H1 (cell line): ENCODE measurements around the gene PPFIBP2. TPM values are rescaled to one million over a fixed set of nuclear protein-coding genes. Genes with fewer than 3 reads are reported as not detected.

Experiments used
- CTCF ChIA-PET: fragments of 300-600 bp; sonication (Branson Sonifier 250); formaldehyde crosslinking; loops from one replicate; lab custom pipeline; 2021; ENCODE audit not compliant: partially characterized antibody; lab: Charles Lee
- POLR2A ChIA-PET: fragments of 300-600 bp; sonication (Branson Sonifier 250); formaldehyde crosslinking; loops from one replicate; lab custom pipeline; 2021; ENCODE audit warnings: inconsistent platforms; ENCODE audit not compliant: partially characterized antibody; lab: Charles Lee
- DNase-seq, 2 experiments: peaks; one replicate each; pipeline versions ENCODE4 v3.0.0 to v3.0.0-alpha.2; 2010 to 2022; ENCODE audit warnings: low spot score in 2 of 2, low read depth in 1 of 2, mixed read lengths in 1 of 2
- FAIRE-seq: peaks from 2 replicates; lab custom pipeline; 2011; peaks lifted over from hg19 to GRCh38; lab: Jason Lieb, UNC
- H2AFZ ChIP-seq: 2 replicates; pipeline ENCODE4 v1.8.1; 2012; ENCODE audit warnings: low read length, inconsistent platforms
- H2AK5ac ChIP-seq: 2 replicates; pipeline ENCODE4 v1.6.1; 2013; ENCODE audit warnings: low read depth, low read length
- H2BK120ac ChIP-seq: replicated peaks from 2 replicates; pipeline ENCODE3; 2013; ENCODE audit warnings: low read depth, low read length, inconsistent platforms
- H2BK12ac ChIP-seq: 2 replicates; pipeline ENCODE4 v1.6.1; 2013; ENCODE audit warnings: low read depth, low read length
- H2BK15ac ChIP-seq: 2 replicates; pipeline ENCODE4 v1.6.1; 2013; ENCODE audit warnings: low read length
- H2BK20ac ChIP-seq: 2 replicates; pipeline ENCODE4 v1.6.1; 2013; ENCODE audit warnings: low read length
- H2BK5ac ChIP-seq: 2 replicates; pipeline ENCODE4 v1.6.1; 2013; ENCODE audit warnings: low read depth, low read length
- H3K14ac ChIP-seq: 2 replicates; pipeline ENCODE4 v1.6.1; 2013; ENCODE audit warnings: inconsistent platforms; ENCODE audit not compliant: insufficient read length
- H3K18ac ChIP-seq: 2 replicates; pipeline ENCODE4 v1.6.1; 2013; ENCODE audit warnings: low read length; ENCODE audit errors: extremely low read depth
- H3K23ac ChIP-seq: 2 replicates; pipeline ENCODE4 v1.6.1; 2013; ENCODE audit warnings: inconsistent platforms; ENCODE audit not compliant: insufficient read length
- H3K23me2 ChIP-seq: 2 replicates; pipeline ENCODE4 v1.6.1; 2013; ENCODE audit warnings: low read depth, low read length
- H3K27ac ChIP-seq: 2 replicates; pipeline ENCODE4 v1.6.1; 2011; ENCODE audit warnings: low read depth, low read length, inconsistent platforms
- H3K27me3 ChIP-seq, 4 experiments: replicated peaks in 1 of 4; 1 replicate in 1 of 4; 2 replicates in 3 of 4; pipeline versions ENCODE4 v1.6.1 to v1.8.1; 2011 to 2013; ENCODE audit warnings: low read length in 3 of 4, mild to moderate bottlenecking in 3 of 4, inconsistent platforms in 2 of 4, mixed read lengths in 2 of 4, moderate library complexity in 1 of 4; ENCODE audit not compliant: control insufficient read depth in 3 of 4, insufficient read depth in 3 of 4; ENCODE audit errors: extremely low read depth in 1 of 4
- H3K36me3 ChIP-seq, 4 experiments: 2 replicates each; pipeline versions ENCODE4 v1.6.1 to v1.8.1; 2011 to 2013; ENCODE audit warnings: mild to moderate bottlenecking in 4 of 4, low read length in 3 of 4, moderate library complexity in 2 of 4, control low read depth in 1 of 4, inconsistent platforms in 1 of 4; ENCODE audit not compliant: insufficient read depth in 4 of 4, control insufficient read depth in 2 of 4
- H3K4ac ChIP-seq: replicated peaks from 2 replicates; pipeline ENCODE3; 2013; ENCODE audit warnings: low read length, low read depth, mixed read lengths, inconsistent platforms; ENCODE audit not compliant: insufficient read length
- H3K4me1 ChIP-seq, 4 experiments: replicated peaks in 1 of 4; 1 replicate in 1 of 4; 2 replicates in 3 of 4; pipeline versions ENCODE4 v1.6.1 to v1.8.1; 2011 to 2013; ENCODE audit warnings: low read length in 3 of 4, inconsistent platforms in 2 of 4, mixed read lengths in 1 of 4; ENCODE audit not compliant: insufficient read depth in 4 of 4, control insufficient read depth in 3 of 4
- H3K4me2 ChIP-seq, 2 experiments: 2 replicates each; pipeline versions ENCODE4 v1.6.1 to v1.8.1; 2011 to 2013; ENCODE audit warnings: low read depth in 2 of 2, low read length in 2 of 2, control low read depth in 1 of 2, inconsistent platforms in 1 of 2, mild to moderate bottlenecking in 1 of 2; ENCODE audit not compliant: insufficient read depth in 1 of 2
- H3K4me3 ChIP-seq, 4 experiments: fragments of 200-600, 300-600 bp in 1 of 4; sonication (generic), shearing (Covaris generic), sonication (Bioruptor Twin) in 1 of 4; 2 replicates each; pipeline versions ENCODE4 v1.5.1 to v1.8.1; 2011 to 2016; ENCODE audit warnings: low read length in 4 of 4, low read depth in 3 of 4, control low read depth in 2 of 4, inconsistent platforms in 2 of 4, mild to moderate bottlenecking in 2 of 4, mixed read lengths in 1 of 4, moderate library complexity in 1 of 4; ENCODE audit not compliant: insufficient read depth in 2 of 4; ENCODE audit errors: extremely low read depth in 1 of 4
- H3K56ac ChIP-seq: replicated peaks from 2 replicates; pipeline ENCODE3; 2013; ENCODE audit warnings: low read depth, mild to moderate bottlenecking, mixed read lengths, low read length, inconsistent platforms; ENCODE audit not compliant: insufficient read length
- H3K79me1 ChIP-seq: 2 replicates; pipeline ENCODE4 v1.6.1; 2013; ENCODE audit warnings: low read depth, low read length, control low read depth
- H3K79me2 ChIP-seq, 2 experiments: 2 replicates each; pipeline versions ENCODE4 v1.6.1 to v1.8.1; 2012 to 2013; ENCODE audit warnings: low read length in 2 of 2, mild to moderate bottlenecking in 2 of 2, inconsistent platforms in 1 of 2; ENCODE audit not compliant: insufficient read depth in 2 of 2, control insufficient read depth in 1 of 2
- H3K9ac ChIP-seq, 4 experiments: replicated peaks in 1 of 4; 1 replicate in 1 of 4; 2 replicates in 3 of 4; pipeline versions ENCODE4 v1.6.1 to v1.8.1; 2011 to 2013; ENCODE audit warnings: low read depth in 3 of 4, low read length in 3 of 4, control low read depth in 2 of 4, mild to moderate bottlenecking in 2 of 4, moderate library complexity in 2 of 4, inconsistent platforms in 1 of 4; ENCODE audit errors: extremely low read depth in 1 of 4
- H3K9me3 ChIP-seq, 2 experiments: 2 replicates each; pipeline versions ENCODE4 v1.6.1 to v1.8.1; 2012 to 2013; ENCODE audit warnings: mild to moderate bottlenecking in 2 of 2, moderate library complexity in 2 of 2, control low read depth in 1 of 2, inconsistent platforms in 1 of 2, low read depth in 1 of 2, low read length in 1 of 2, mixed read lengths in 1 of 2; ENCODE audit not compliant: insufficient read depth in 2 of 2
- H4K20me1 ChIP-seq, 2 experiments: replicated peaks in 1 of 2; 2 replicates each; pipeline versions ENCODE3 to v1.8.1; 2011 to 2013; ENCODE audit warnings: inconsistent platforms in 2 of 2, low read length in 2 of 2, mild to moderate bottlenecking in 1 of 2; ENCODE audit not compliant: insufficient read depth in 2 of 2, control insufficient read depth in 1 of 2
- H4K5ac ChIP-seq: 2 replicates; pipeline ENCODE4 v1.6.1; 2013; ENCODE audit warnings: low read length, low read depth, mixed read lengths, inconsistent platforms; ENCODE audit not compliant: insufficient read length
- H4K8ac ChIP-seq: 2 replicates; pipeline ENCODE4 v1.8.0; 2013; ENCODE audit warnings: mild to moderate bottlenecking, moderate library complexity, low read length, inconsistent platforms; ENCODE audit not compliant: insufficient read depth; ENCODE audit errors: extremely low read depth
- H4K91ac ChIP-seq: replicated peaks from 2 replicates; pipeline ENCODE3; 2013; ENCODE audit warnings: low read length, mixed read lengths, inconsistent platforms; ENCODE audit not compliant: insufficient read length
- ASH2L ChIP-seq: fragments of 200-600, 300-600 bp; sonication (generic); IDR thresholded peaks from one replicate; pipeline ENCODE4 v1.7.1; 2017; ENCODE audit warnings: low read length
- CHD2 ChIP-seq: IDR thresholded peaks from 2 replicates; pipeline ENCODE4 v1.6.1; 2012; ENCODE audit warnings: low read length, improper control_type of control experiment
- EP300 ChIP-seq, 2 experiments: IDR thresholded peaks; 1 replicate in 1 of 2; 2 replicates in 1 of 2; pipeline ENCODE4 v1.6.1; 2011 to 2012; ENCODE audit warnings: low read depth in 2 of 2, low read length in 2 of 2, mild to moderate bottlenecking in 2 of 2, borderline replicate concordance in 1 of 2, inconsistent platforms in 1 of 2, moderate library complexity in 1 of 2
- FOSL1 ChIP-seq: IDR thresholded peaks from 2 replicates; pipeline ENCODE4 v1.6.1; 2011; ENCODE audit warnings: mild to moderate bottlenecking, low read depth, low read length, moderate library complexity; ENCODE audit not compliant: insufficient read depth
- GABPA ChIP-seq: IDR thresholded peaks from 2 replicates; pipeline ENCODE4 v1.6.1; 2011; ENCODE audit warnings: mild to moderate bottlenecking, low read length, moderate library complexity, borderline replicate concordance; ENCODE audit not compliant: insufficient read depth
- HDAC6 ChIP-seq: IDR thresholded peaks from one replicate; pipeline ENCODE4 v1.7.1; 2012; ENCODE audit warnings: low read depth, mild to moderate bottlenecking, inconsistent platforms, low read length, moderate library complexity
- KDM4A ChIP-seq: IDR thresholded peaks from one replicate; pipeline ENCODE4 v1.7.1; 2012; ENCODE audit warnings: low read depth, mild to moderate bottlenecking, moderate library complexity, low read length, inconsistent platforms; ENCODE audit not compliant: severe bottlenecking
- KDM5A ChIP-seq: fragments of 200-600 bp; IDR thresholded peaks from 2 replicates; pipeline ENCODE4 v1.7.1; 2012; ENCODE audit warnings: mild to moderate bottlenecking, low read length, inconsistent platforms, mixed read lengths
- MAFK ChIP-seq: IDR thresholded peaks from 2 replicates; pipeline ENCODE4 v1.6.1; 2012; ENCODE audit warnings: low read depth, mild to moderate bottlenecking, improper control_type of control experiment, low read length
- POLR2AphosphoS5 ChIP-seq: IDR thresholded peaks from 2 replicates; pipeline ENCODE4 v1.6.1; 2011; ENCODE audit warnings: low read depth, low read length
- POU5F1 ChIP-seq: IDR thresholded peaks from 2 replicates; pipeline ENCODE4 v1.6.1; 2011; ENCODE audit warnings: low read depth, mild to moderate bottlenecking, low read length, moderate library complexity
- RBBP5 ChIP-seq: IDR thresholded peaks from 2 replicates; pipeline ENCODE4 v1.7.1; 2012; ENCODE audit warnings: low read depth, mild to moderate bottlenecking, inconsistent platforms, low read length, moderate library complexity, borderline replicate concordance
- RFX5 ChIP-seq: IDR thresholded peaks from 2 replicates; pipeline ENCODE4 v1.6.1; 2011; ENCODE audit warnings: low read depth, low read length, improper control_type of control experiment, borderline replicate concordance
- SIX5 ChIP-seq: IDR thresholded peaks from 2 replicates; pipeline ENCODE4 v1.6.1; 2011; ENCODE audit warnings: mild to moderate bottlenecking, low read depth, low read length
- SP4 ChIP-seq: IDR thresholded peaks from 2 replicates; pipeline ENCODE4 v1.6.1; 2012; ENCODE audit warnings: low read length, inconsistent platforms
- TCF12 ChIP-seq: IDR thresholded peaks from 2 replicates; pipeline ENCODE4 v1.6.1; 2011; ENCODE audit warnings: low read depth, mild to moderate bottlenecking, low read length
- WGBS, 2 experiments: shearing (Covaris generic) in 1 of 2; methylation state at CpG; one replicate each; pipeline versions ENCODE4 v1.1.6 to v1.1.7; 2013 to 2015; ENCODE audit warnings: low lambda C conversion rate in 2 of 2, mixed read lengths in 2 of 2, inconsistent platforms in 1 of 2, low coverage in 1 of 2, missing lambda C conversion rate in 1 of 2; ENCODE audit not compliant: insufficient replicate concordance in 2 of 2, insufficient coverage in 1 of 2, insufficient read length in 1 of 2; ENCODE audit errors: extremely low coverage in 1 of 2, missing lambda C conversion rate in 1 of 2; 5-methylcytosine and 5-hydroxymethylcytosine counted together
- polyA plus RNA-seq, 7 experiments: library from polyadenylated mRNA; depleted of rRNA in 3 of 7; stranded (reverse) in 5 of 7; unstranded in 2 of 7; fragments of >200 nt in 5 of 7; fragments of 200-250 nt in 2 of 7; gene quantifications; 1 replicate in 5 of 7; 2 replicates in 1 of 7; 4 replicates in 1 of 7; pipeline versions ENCODE4 v1.2.1 to v1.2.3, GENCODE V29; 2011 to 2013; ENCODE audit warnings: missing spikeins in 2 of 7, mixed read lengths in 2 of 7
- total RNA-seq: library from RNA; stranded (reverse); fragmentation: NEBNext Ultra II Directional; extraction: Animal tissue kit (Norgen Biotek cat#: 25700); gene quantifications from 2 replicates; pipeline ENCODE4 v1.2.1, GENCODE V29; 2021

PPFIBP2 gene
- total and polyA plus RNA-seq, 2 of the 8 experiments (the other 6 are each of a cell fraction or from before 2014, with no cell fraction given), result 5.5 to 9.8 TPM

DNA sequence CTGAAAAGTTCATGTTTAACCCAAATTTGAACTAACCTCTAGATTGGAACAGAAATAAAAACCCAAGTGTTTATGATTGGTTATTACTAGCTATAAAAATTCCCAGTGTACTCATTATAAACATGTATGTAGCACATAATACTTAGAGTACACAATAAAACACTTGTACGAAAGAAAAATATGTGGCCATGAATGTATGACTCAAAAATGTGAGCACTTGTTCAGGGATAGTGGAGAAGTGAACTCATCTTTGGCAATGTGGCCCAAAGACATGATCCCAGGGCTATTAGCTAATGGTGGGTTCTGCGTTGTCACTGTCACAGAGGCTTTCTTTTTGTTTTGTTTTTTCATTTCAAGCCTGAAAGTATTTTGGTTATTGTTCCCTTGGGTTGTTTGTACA is 72.0 kb downstream of the PPFIBP2 start:
- no peak for DNase-seq
- no peak overlapping the region for H3K9ac ChIP-seq
- no peak overlapping the region for H3K4me2 ChIP-seq
- H3K4ac ChIP-seq, result no peak overlapping the region
- no peak overlapping the region for H3K56ac ChIP-seq
- no peak overlapping the region for H2BK120ac ChIP-seq
- H4K8ac ChIP-seq, result no peak overlapping the region
- H2AFZ ChIP-seq, result no peak overlapping the region
- H2BK20ac ChIP-seq, result no peak overlapping the region
- H3K4me3 ChIP-seq, result no peak overlapping the region
- CTCF ChIA-PET, result interaction anchor here (0.7 to 19.5 kb wide), 6 partner anchors 12 to 744 kb away, joined by 3 to 325 read pairs (median 3); no protein-coding TSS in a partner anchor
- no peak overlapping the region for H3K18ac ChIP-seq
- H4K91ac ChIP-seq, result no peak overlapping the region
- no peak overlapping the region for H2BK15ac ChIP-seq
- no peak for FAIRE-seq
- H3K9me3 ChIP-seq, result no peaks in the 10 kb centered on the region
- H3K36me3 ChIP-seq, result no peaks in the 10 kb centered on the region
- H4K5ac ChIP-seq, result no peak overlapping the region
- no peak overlapping the region for H3K27ac ChIP-seq
- no peak overlapping the region for H2BK12ac ChIP-seq
- H3K23ac ChIP-seq, result no peak overlapping the region
- H3K79me2 ChIP-seq, result no peaks in the 10 kb centered on the region
- no peaks in the 10 kb centered on the region for H4K20me1 ChIP-seq
- WGBS, 2 experiments, result 91% methylated on average over 2 of the region's 2 CpGs; no CpG with 5 or more reads in 1 of the 2 experiments
- no peaks in the 10 kb centered on the region for H3K27me3 ChIP-seq
- TF ChIP-seq MAFK, result no peak
- TF ChIP-seq RFX5, result no peak
- no peak for TF ChIP-seq ASH2L
- no peak for TF ChIP-seq TCF12
- no peak for TF ChIP-seq KDM5A
- TF ChIP-seq FOSL1, result no peak
- TF ChIP-seq KDM4A, result no peak
- TF ChIP-seq CHD2, result no peak
- TF ChIP-seq RBBP5, result no peak
- TF ChIP-seq POLR2AphosphoS5, result no peak
- TF ChIP-seq SP4, result no peak
- TF ChIP-seq HDAC6, result no peak
- no peak for TF ChIP-seq POU5F1
- no peak for TF ChIP-seq EP300 (IDR thresholded peaks at IDR 0.05; ENCODE audit: borderline replicate concordance in 1 of 2, low read depth in 2 of 2, low read length in 2 of 2)
- TF ChIP-seq GABPA, result no peak
- TF ChIP-seq SIX5, result no peak
- no peaks in the 10 kb centered on the region for H3K4me1 ChIP-seq
- no peak overlapping the region for H3K14ac ChIP-seq
- no peak overlapping the region for H2BK5ac ChIP-seq
- no peak overlapping the region for H2AK5ac ChIP-seq
- POLR2A ChIA-PET, result no interaction called here
- no peaks in the 10 kb centered on the region for H3K79me1 ChIP-seq
- no peaks in the 10 kb centered on the region for H3K23me2 ChIP-seq
